ENCODE results near the gene DCANP1.

Gene DCANP1

GRCh38 chr5:135478938-135479337 lies 31.8 kb upstream of the DCANP1 start:
- no peak for DNase-seq

- DNase-seq: no peak
These were observed 30.5 kb upstream of the DCANP1 start for GRCh38 chr5:135477613-135478066.

- DNase-seq: no peak
These were observed 29.8 kb upstream of the DCANP1 start for GRCh38 chr5:135476615-135477581.

- DNase-seq: no peak
These were observed 27.0 kb upstream of the DCANP1 start for GRCh38 chr5:135473956-135474670.

GRCh38 chr5:135472141-135472540 lies 25.0 kb upstream of the DCANP1 start:
- DNase-seq: no peak

- DNase-seq: no peak
These were observed 24.6 kb upstream of the DCANP1 start for GRCh38 chr5:135471726-135472125.

- DNase-seq: no peak
These were observed 22.8 kb upstream of the DCANP1 start for GRCh38 chr5:135469911-135470310.

- no peak for DNase-seq
These were observed 21.4 kb upstream of the DCANP1 start for GRCh38 chr5:135468541-135468940.

GRCh38 chr5:135467871-135468485 lies 20.8 kb upstream of the DCANP1 start:
- DNase-seq: no peak

GRCh38 chr5:135467051-135467625 lies 20.0 kb upstream of the DCANP1 start:
- DNase-seq: no peak

GRCh38 chr5:135466178-135467050 lies 19.3 kb upstream of the DCANP1 start:
- peak; percentile 70 for DNase-seq

GRCh38 chr5:135465391-135466122 lies 18.4 kb upstream of the DCANP1 start:
- DNase-seq: no peak

- DNase-seq: peak; percentile 40
These were observed 15.2 kb upstream of the DCANP1 start for GRCh38 chr5:135462304-135462703.

GRCh38 chr5:135461481-135462151 lies 14.5 kb upstream of the DCANP1 start:
- no peak for DNase-seq

- DNase-seq: no peak
These were observed 13.3 kb upstream of the DCANP1 start for GRCh38 chr5:135460246-135461033.

GRCh38 chr5:135458921-135459331 lies 11.8 kb upstream of the DCANP1 start:
- DNase-seq: no peak

GRCh38 chr5:135458356-135458755 lies 11.2 kb upstream of the DCANP1 start:
- no peak for DNase-seq

- peak; percentile 59 for DNase-seq
These were observed 10.4 kb upstream of the DCANP1 start for GRCh38 chr5:135457424-135458071.

All from activated naive CD4-positive, alpha-beta T cell treated with anti-CD3 and anti-CD28 coated beads, Interleukin-2, amount 50 U/mL, for 16 hours (primary cell).